ENCODE data around the gene RAMAC.

DNA sequence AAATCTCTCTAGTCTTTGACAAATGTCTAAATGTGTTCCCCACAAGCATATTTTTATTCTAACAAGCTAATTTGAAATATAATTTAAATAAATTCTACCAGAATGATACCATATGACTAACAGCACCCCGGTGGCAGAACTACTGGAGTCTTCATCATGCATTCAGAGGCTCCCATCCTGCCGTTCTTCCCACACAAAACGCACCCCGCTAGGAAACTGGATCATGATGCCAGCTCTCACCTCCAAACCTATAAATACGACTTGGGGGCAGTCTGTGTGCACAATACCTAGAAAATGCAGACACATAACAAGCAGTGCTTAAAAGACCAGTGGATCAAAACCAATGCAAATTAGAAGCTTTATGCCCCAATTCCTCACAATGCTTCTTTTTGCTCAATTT, 42.0 kb upstream of the RAMAC start:
- TF ChIP-seq ZBTB7A (IDR thresholded peaks at IDR 0.05; ENCODE audit: low read depth) = no peak
- TF ChIP-seq TAF1 (IDR thresholded peaks at IDR 0.05; ENCODE audit: low read depth) = no peak
- TF ChIP-seq EP300 (IDR thresholded peaks at IDR 0.05; ENCODE audit: borderline replicate concordance) = no peak
- no peak for TF ChIP-seq YY1 (IDR thresholded peaks at IDR 0.05; ENCODE audit: low read depth)
- no peak for TF ChIP-seq REST (IDR thresholded peaks at IDR 0.05; ENCODE audit: low read depth)
- no peak for TF ChIP-seq NFIC (IDR thresholded peaks at IDR 0.05)
- no peak for TF ChIP-seq CEBPB (IDR thresholded peaks at IDR 0.05)
- no peak for TF ChIP-seq RAD21 (IDR thresholded peaks at IDR 0.05; ENCODE audit: low read depth)

Data from Ishikawa (cell line).